Tibial nerve (tissue), 3 donors: ENCODE results near the gene CTAGE8.
"Not testable (repeated sequence)": the region's sequence is repeated elsewhere in the genome, so short reads cannot be mapped to it uniquely, and the experiment has no call there.

Source experiments
- POLR2A ChIP-seq, 2 donors: fragments of 450-650 bp; IDR thresholded peaks; one replicate each; pipeline ENCODE4 v1.6.1; 2017; ENCODE audit warnings: antibody characterized with exemption in 2 of 2, mild to moderate bottlenecking in 2 of 2, moderate library complexity in 2 of 2
- TF ChIP-seq, protein P1 (sequence below), 5 experiments: fragments of 200-600 bp in 3 of 5; fragments of 450-650 bp in 2 of 5; sonication (generic) in 3 of 5; IDR thresholded peaks; one replicate each; pipeline ENCODE4 v1.5.1; 2016 to 2019; ENCODE audit warnings: antibody characterized with exemption in 5 of 5, mild to moderate bottlenecking in 3 of 5, moderate library complexity in 2 of 5

DNA sequence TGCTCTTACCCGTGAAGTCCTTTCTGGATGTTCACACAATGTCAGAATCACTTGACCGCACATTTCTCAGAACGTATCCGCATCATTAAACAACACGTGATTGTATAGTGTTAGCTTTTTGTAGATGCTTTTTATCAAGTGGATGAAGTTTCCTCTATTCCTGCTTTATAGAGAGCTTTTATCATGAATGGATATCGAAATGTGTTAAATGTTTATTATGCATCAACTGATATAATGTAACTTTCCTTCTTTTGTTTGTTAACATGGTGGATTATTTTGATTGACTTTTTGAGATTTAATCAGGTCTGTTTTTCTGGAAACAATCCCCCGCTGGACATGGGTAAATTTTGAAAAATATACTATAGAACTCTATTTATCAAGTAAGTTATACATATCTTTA is 4.4 kb downstream of the CTAGE8 start, which contains the start of gene OR2A7:
- TF ChIP-seq, protein P1, sequence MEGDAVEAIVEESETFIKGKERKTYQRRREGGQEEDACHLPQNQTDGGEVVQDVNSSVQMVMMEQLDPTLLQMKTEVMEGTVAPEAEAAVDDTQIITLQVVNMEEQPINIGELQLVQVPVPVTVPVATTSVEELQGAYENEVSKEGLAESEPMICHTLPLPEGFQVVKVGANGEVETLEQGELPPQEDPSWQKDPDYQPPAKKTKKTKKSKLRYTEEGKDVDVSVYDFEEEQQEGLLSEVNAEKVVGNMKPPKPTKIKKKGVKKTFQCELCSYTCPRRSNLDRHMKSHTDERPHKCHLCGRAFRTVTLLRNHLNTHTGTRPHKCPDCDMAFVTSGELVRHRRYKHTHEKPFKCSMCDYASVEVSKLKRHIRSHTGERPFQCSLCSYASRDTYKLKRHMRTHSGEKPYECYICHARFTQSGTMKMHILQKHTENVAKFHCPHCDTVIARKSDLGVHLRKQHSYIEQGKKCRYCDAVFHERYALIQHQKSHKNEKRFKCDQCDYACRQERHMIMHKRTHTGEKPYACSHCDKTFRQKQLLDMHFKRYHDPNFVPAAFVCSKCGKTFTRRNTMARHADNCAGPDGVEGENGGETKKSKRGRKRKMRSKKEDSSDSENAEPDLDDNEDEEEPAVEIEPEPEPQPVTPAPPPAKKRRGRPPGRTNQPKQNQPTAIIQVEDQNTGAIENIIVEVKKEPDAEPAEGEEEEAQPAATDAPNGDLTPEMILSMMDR (IDR thresholded peaks at IDR 0.05): not testable (repeated sequence)
- not testable (repeated sequence) for TF ChIP-seq POLR2A (IDR thresholded peaks at IDR 0.05)
